SU-DHL-6 (cell line): ENCODE measurements around the gene PLA1A.

Experiments used
- EZH2phosphoT487 ChIP-seq: fragments of 200-600 bp; sonication (generic), shearing (Covaris generic); conservative IDR thresholded peaks from 2 replicates; pipeline ENCODE4 v1.6.1; 2018; ENCODE audit warnings: mild to moderate bottlenecking, antibody characterized with exemption, low read length, moderate library complexity, mixed read lengths
- TF ChIP-seq, protein P1 (sequence below): fragments of 200-600 bp; sonication (generic); IDR thresholded peaks from one replicate; pipeline ENCODE4 v1.5.1; 2017; ENCODE audit warnings: antibody characterized with exemption, mild to moderate bottlenecking, low read length, moderate library complexity; ENCODE audit not compliant: insufficient read depth, poor library complexity, severe bottlenecking

DNA sequence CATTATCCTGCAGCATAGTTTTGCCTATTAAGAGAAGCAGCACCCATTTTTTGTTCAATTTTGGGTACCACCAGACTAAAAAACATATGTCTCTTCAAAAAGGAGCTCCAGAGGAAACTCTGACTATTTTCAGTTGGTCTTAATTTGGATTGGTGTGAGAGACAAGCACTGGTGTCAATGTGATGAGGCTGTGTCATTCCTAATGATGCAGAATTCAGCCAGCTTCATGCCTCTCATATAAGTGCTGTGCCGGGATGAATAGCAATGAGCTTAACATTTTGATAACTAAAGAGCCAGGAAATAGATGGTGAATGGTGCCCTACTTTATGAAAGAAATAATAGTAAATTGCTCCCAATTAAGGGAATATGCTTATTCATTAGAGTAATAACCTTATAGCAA lies 46.8 kb downstream of the PLA1A start:
- no peak for TF ChIP-seq EZH2phosphoT487
- TF ChIP-seq, protein P1, sequence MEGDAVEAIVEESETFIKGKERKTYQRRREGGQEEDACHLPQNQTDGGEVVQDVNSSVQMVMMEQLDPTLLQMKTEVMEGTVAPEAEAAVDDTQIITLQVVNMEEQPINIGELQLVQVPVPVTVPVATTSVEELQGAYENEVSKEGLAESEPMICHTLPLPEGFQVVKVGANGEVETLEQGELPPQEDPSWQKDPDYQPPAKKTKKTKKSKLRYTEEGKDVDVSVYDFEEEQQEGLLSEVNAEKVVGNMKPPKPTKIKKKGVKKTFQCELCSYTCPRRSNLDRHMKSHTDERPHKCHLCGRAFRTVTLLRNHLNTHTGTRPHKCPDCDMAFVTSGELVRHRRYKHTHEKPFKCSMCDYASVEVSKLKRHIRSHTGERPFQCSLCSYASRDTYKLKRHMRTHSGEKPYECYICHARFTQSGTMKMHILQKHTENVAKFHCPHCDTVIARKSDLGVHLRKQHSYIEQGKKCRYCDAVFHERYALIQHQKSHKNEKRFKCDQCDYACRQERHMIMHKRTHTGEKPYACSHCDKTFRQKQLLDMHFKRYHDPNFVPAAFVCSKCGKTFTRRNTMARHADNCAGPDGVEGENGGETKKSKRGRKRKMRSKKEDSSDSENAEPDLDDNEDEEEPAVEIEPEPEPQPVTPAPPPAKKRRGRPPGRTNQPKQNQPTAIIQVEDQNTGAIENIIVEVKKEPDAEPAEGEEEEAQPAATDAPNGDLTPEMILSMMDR = no peak
